Loucy (cell line): ENCODE data around the gene SLC5A6.

Source experiments
- H2AFZ ChIP-seq: fragments of 200-600 bp; sonication (generic); 2 replicates; pipeline ENCODE4 v1.6.0; 2016; ENCODE audit warnings: antibody characterized with exemption, mild to moderate bottlenecking, low read length, moderate library complexity
- H3F3A ChIP-seq: fragments of 200-600 bp; 2 replicates; pipeline ENCODE4 v1.6.0; 2016; ENCODE audit warnings: antibody characterized with exemption, low read depth, mild to moderate bottlenecking
- H3K27me3 ChIP-seq: fragments of 200-600 bp; sonication (generic); 2 replicates; pipeline ENCODE4 v1.6.1; 2014; ENCODE audit warnings: low read length, mild to moderate bottlenecking; ENCODE audit not compliant: insufficient read depth, poor library complexity, severe bottlenecking
- H3K36me3 ChIP-seq: fragments of 200-600 bp; sonication (generic); 2 replicates; pipeline ENCODE4 v1.6.1; 2016; ENCODE audit warnings: low read length; ENCODE audit not compliant: insufficient read depth
- H3K4me1 ChIP-seq: fragments of 200-600 bp; sonication (generic); 2 replicates; pipeline ENCODE4 v1.5.1; 2014; ENCODE audit warnings: low read length, mild to moderate bottlenecking; ENCODE audit not compliant: insufficient read depth, poor library complexity, severe bottlenecking
- H3K4me2 ChIP-seq: fragments of 200-600 bp; sonication (generic); 2 replicates; pipeline ENCODE4 v1.6.0; 2014; ENCODE audit warnings: antibody characterized with exemption, low read length, low read depth, mild to moderate bottlenecking; ENCODE audit not compliant: poor library complexity, severe bottlenecking
- H3K4me3 ChIP-seq: fragments of 200-600 bp; sonication (generic); 2 replicates; pipeline ENCODE4 v1.5.1; 2014; ENCODE audit warnings: low read length, mild to moderate bottlenecking, mixed read lengths; ENCODE audit not compliant: poor library complexity, severe bottlenecking
- H3K79me2 ChIP-seq: fragments of 200-600 bp; sonication (generic); 2 replicates; pipeline ENCODE4 v1.6.1; 2014; ENCODE audit warnings: low read length; ENCODE audit not compliant: insufficient read depth
- H3K9ac ChIP-seq: fragments of 200-600 bp; sonication (generic); 2 replicates; pipeline ENCODE4 v1.6.0; 2014; ENCODE audit warnings: mild to moderate bottlenecking, low read depth, low read length, moderate library complexity; ENCODE audit not compliant: poor library complexity, severe bottlenecking
- H3K9me2 ChIP-seq: fragments of 200-600 bp; sonication (generic); replicated peaks from 2 replicates; pipeline ENCODE4 v1.6.1; 2016; ENCODE audit warnings: low read depth, low read length, mixed read lengths
- H3K9me3 ChIP-seq: fragments of 200-600 bp; sonication (generic); 2 replicates; pipeline ENCODE4 v1.6.1; 2014; ENCODE audit warnings: mild to moderate bottlenecking, antibody characterized with exemption, low read length, low read depth; ENCODE audit not compliant: insufficient read depth
- H4K20me1 ChIP-seq: fragments of 200-600 bp; sonication (generic); 2 replicates; pipeline ENCODE4 v1.6.0; 2014; ENCODE audit warnings: antibody characterized with exemption, low read length, mild to moderate bottlenecking; ENCODE audit not compliant: insufficient read depth, poor library complexity, severe bottlenecking
- EZH2phosphoT487 ChIP-seq: fragments of 200-600 bp; IDR thresholded peaks from 2 replicates; pipeline ENCODE4 v1.6.1; 2018; ENCODE audit warnings: antibody characterized with exemption, mild to moderate bottlenecking, moderate library complexity, borderline replicate concordance
- TF ChIP-seq, protein P1 (sequence below): fragments of 200-600 bp; sonication (generic); conservative IDR thresholded peaks from 2 replicates; pipeline ENCODE4 v1.5.1; 2014; ENCODE audit warnings: mild to moderate bottlenecking, antibody characterized with exemption, low read length

SLC5A6 gene

DNA sequence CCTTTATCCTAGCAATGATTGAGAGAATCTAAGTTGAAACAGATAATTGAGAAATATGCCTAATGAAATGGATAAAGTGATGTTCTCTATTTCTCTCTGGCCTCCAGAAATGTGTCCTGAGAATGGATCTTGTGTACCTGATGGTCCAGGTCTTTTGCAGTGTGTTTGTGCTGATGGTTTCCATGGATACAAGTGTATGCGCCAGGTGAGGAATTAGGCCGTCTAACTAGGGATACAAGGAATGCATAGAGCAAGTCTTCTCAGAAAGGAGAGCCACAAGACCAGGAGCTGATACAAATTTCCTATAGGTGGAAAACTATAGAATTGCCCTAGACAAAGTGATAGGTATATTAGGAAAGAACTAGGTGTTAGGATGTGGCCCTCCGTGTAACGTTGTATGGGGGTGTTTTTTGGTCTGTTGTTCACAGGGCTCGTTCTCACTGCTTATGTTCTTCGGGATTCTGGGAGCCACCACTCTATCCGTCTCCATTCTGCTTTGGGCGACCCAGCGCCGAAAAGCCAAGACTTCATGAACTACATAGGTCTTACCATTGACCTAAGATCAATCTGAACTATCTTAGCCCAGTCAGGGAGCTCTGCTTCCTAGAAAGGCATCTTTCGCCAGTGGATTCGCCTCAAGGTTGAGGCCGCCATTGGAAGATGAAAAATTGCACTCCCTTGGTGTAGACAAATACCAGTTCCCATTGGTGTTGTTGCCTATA, 4.5 kb upstream of the SLC5A6 start:
- H3K4me3 ChIP-seq, result peak overlapping the region; percentile 81
- H4K20me1 ChIP-seq, result no peaks in the 10 kb centered on the region

DNA sequence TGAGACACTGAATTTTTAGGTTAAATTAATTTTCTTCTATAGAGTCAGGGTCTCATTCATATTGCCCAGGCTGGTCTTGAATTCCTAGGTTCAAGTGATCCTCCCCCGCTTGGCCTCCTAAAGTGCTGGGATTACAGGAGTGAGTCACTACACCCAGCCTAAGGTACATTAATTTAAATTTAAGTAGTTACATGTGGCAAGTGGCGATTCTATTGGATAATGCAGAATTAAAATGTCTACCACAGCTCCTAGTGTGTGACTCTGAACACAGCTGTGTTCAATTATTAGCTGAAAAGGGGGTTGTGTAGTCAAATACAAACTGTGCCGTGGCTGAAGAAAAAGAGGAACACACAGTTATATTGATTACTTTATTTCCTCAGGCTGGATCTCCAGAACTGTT, 2.9 kb upstream of the SLC5A6 start:
- no peaks in the 10 kb centered on the region for H4K20me1 ChIP-seq
- TF ChIP-seq, protein P1, sequence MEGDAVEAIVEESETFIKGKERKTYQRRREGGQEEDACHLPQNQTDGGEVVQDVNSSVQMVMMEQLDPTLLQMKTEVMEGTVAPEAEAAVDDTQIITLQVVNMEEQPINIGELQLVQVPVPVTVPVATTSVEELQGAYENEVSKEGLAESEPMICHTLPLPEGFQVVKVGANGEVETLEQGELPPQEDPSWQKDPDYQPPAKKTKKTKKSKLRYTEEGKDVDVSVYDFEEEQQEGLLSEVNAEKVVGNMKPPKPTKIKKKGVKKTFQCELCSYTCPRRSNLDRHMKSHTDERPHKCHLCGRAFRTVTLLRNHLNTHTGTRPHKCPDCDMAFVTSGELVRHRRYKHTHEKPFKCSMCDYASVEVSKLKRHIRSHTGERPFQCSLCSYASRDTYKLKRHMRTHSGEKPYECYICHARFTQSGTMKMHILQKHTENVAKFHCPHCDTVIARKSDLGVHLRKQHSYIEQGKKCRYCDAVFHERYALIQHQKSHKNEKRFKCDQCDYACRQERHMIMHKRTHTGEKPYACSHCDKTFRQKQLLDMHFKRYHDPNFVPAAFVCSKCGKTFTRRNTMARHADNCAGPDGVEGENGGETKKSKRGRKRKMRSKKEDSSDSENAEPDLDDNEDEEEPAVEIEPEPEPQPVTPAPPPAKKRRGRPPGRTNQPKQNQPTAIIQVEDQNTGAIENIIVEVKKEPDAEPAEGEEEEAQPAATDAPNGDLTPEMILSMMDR, result no peak
- no peak for TF ChIP-seq EZH2phosphoT487
- peaks cover 57% of the 10 kb centered on the region for H3K79me2 ChIP-seq
- no peak overlapping the region for H3K4me3 ChIP-seq
- no peaks in the 10 kb centered on the region for H3K9me2 ChIP-seq
- H3K36me3 ChIP-seq, result no peaks in the 10 kb centered on the region
- no peak overlapping the region for H2AFZ ChIP-seq
- H3K4me1 ChIP-seq, result peaks cover 42% of the 10 kb centered on the region
- H3K27me3 ChIP-seq, result no peaks in the 10 kb centered on the region
- H3F3A ChIP-seq, result no peaks in the 10 kb centered on the region
- no peaks in the 10 kb centered on the region for H3K9me3 ChIP-seq
- no peak overlapping the region for H3K4me2 ChIP-seq
- H3K9ac ChIP-seq, result no peak overlapping the region

More for the DNA sequence above, 4.5 kb upstream of the SLC5A6 start:
- Histone ChIP-seq H3K79me2 (peaks cover 48% of the 10 kb centered on the region), H3K36me3 (0 out of 2 replicates have a peak, but pooled peaks cover 2% of the 10 kb centered on the region), H3K27me3 (no peaks in the 10 kb centered on the region), H3F3A (no peaks in the 10 kb centered on the region), H3K9ac (peak overlapping the region; percentile 96), H3K9me3 (no peaks in the 10 kb centered on the region), H2AFZ (peak overlapping the region; percentile 78; the same call in 1 of the 2 replicates), H3K4me2 (peak overlapping the region; percentile 77), H3K9me2 (no peaks in the 10 kb centered on the region), H3K4me1 (peaks cover 42% of the 10 kb centered on the region)
- TF ChIP-seq, protein P1, result no peak
- no peak for TF ChIP-seq EZH2phosphoT487

DNA sequence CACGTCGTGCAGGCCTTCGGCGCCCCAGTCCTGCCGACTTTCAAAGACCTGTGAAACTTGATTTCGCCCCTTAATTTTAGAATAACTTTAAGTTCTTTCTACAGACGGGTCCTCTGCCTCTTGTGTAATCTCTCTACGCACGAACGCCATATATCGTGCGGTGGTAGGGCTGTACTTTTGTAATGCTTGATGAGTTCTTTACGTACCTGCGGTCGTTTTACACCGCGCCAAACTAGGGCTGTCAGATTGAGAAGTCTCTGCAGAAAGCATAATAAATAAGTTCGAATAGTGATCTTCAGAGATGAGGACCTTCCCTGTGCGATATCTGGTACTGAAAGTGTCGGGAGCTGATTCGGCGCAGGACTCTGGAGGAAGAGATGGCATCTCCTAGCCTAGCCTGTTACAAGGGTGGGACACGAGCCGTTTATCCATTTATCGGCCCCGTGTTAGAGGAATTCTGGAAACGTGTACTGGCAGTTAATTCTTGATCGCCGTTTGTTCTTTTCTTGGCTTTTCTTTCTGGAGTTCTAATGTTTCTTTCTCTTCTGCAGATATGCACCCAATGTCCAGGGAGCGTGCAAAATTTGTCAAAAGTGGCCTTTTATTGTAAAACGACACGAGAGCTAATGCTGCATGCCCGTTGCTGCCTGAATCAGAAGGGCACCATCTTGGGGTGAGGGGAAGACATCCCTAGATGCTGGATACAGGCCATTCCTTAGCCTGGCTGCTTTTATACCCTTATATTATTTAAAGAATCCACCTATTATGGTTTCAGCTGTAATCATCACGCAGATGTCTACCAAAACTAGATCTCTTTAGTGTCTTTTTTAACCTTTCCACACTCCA, 781 bp upstream of the SLC5A6 start:
- TF ChIP-seq, protein P1, result no peak
- no peak for TF ChIP-seq EZH2phosphoT487
- no peaks in the 10 kb centered on the region for H3K36me3 ChIP-seq
- H4K20me1 ChIP-seq, result no peaks in the 10 kb centered on the region
- peak overlapping the region; percentile 90 for H3K4me2 ChIP-seq
- peaks cover 35% of the 10 kb centered on the region for H3K4me1 ChIP-seq
- no peaks in the 10 kb centered on the region for H3F3A ChIP-seq
- peaks cover 50% of the 10 kb centered on the region for H3K79me2 ChIP-seq
- peak overlapping the region; percentile 90 for H2AFZ ChIP-seq
- H3K9ac ChIP-seq, result peak overlapping the region; percentile 95
- H3K27me3 ChIP-seq, result no peaks in the 10 kb centered on the region
- no peaks in the 10 kb centered on the region for H3K9me3 ChIP-seq
- peak overlapping the region; percentile 88 for H3K4me3 ChIP-seq
- H3K9me2 ChIP-seq, result no peaks in the 10 kb centered on the region
